ENCODE data around the gene ACKR3. TPM values are rescaled to one million over a fixed set of nuclear protein-coding genes. Genes with fewer than 3 reads are reported as not detected.
A peak's percentile ranks its signal among the peaks of the same experiment; 100 is the strongest.

ACKR3 gene
- total RNA-seq, 1 donor from 2014 or later, result 1.2 TPM

DNA sequence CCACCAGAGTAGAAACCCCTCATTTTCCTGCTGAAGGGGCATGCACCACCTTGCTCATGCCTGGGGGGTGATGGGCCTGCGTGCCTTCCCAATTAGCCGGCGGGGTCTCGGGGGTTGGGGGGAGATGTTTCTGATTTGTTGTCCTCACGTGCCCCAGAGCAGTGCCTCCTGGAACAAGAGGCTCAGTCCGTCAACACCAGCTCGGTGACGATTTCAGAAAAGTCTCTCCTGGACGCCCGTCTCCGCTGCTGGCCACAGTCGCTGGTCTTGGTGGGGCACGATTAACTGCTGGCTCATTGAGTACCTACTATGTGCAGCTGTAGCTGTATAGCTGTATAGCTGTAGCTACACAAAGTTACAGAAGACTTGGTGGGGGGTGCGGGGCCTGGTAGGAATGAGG lies 4.4 kb downstream of the ACKR3 start:
- H3K27ac Mint-ChIP-seq (ENCODE audit: unreplicated experiment), result no peak overlapping the region
- TF ChIP-seq, protein P1, sequence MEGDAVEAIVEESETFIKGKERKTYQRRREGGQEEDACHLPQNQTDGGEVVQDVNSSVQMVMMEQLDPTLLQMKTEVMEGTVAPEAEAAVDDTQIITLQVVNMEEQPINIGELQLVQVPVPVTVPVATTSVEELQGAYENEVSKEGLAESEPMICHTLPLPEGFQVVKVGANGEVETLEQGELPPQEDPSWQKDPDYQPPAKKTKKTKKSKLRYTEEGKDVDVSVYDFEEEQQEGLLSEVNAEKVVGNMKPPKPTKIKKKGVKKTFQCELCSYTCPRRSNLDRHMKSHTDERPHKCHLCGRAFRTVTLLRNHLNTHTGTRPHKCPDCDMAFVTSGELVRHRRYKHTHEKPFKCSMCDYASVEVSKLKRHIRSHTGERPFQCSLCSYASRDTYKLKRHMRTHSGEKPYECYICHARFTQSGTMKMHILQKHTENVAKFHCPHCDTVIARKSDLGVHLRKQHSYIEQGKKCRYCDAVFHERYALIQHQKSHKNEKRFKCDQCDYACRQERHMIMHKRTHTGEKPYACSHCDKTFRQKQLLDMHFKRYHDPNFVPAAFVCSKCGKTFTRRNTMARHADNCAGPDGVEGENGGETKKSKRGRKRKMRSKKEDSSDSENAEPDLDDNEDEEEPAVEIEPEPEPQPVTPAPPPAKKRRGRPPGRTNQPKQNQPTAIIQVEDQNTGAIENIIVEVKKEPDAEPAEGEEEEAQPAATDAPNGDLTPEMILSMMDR (IDR thresholded peaks at IDR 0.05; ENCODE audit: partially characterized antibody, unreplicated experiment), result no peak
- H3K4me3 Mint-ChIP-seq (ENCODE audit: unreplicated experiment), result no peak overlapping the region

DNA sequence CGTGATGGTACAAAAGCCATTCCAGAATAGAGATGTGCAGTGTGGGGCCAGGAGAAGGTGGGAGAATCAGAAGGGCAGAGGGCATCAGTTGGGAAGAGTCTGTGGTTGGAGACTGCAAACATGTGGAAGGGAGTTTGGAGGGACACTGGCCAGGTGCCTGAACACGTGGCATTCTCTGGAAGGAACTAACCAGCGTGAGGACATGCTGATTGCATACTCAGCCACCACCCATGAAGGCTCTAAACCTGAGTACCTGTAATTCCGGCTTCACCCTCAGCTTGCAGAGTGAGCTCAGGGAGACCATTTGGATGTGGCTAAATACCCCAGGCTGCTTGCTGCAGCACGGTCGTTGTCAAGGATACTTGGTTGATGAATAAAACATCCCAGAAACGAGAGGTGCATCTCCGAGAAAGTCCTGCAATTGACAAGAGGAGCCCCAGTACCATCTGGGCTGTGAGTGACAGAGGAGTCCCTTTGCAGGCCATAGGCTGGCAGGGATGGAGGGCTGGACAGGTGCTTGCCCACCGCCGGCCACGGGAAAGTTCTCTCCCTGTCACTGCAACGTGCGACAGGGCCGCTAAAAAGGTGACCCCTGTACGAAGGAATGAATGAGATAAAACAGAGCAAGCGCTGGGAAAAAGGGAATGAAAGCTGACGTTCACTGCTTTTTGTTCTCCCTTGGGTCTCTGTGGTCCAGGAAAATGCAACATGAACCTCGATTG lies 5.0 kb downstream of the ACKR3 start:
- H3K4me3 Mint-ChIP-seq (ENCODE audit: unreplicated experiment), result no peak overlapping the region
- H3K36me3 Mint-ChIP-seq (ENCODE audit: unreplicated experiment), result peaks cover 7% of the 10 kb centered on the region
- no peaks in the 10 kb centered on the region for H3K27me3 Mint-ChIP-seq (ENCODE audit: unreplicated experiment)
- TF ChIP-seq, protein P1 (IDR thresholded peaks at IDR 0.05; ENCODE audit: partially characterized antibody, unreplicated experiment), result no peak
- peaks cover 3% of the 10 kb centered on the region for H3K9me3 Mint-ChIP-seq (ENCODE audit: unreplicated experiment)
- DNase-seq, result no peak
- no peak overlapping the region for H3K27ac Mint-ChIP-seq (ENCODE audit: unreplicated experiment)
- peaks cover 40% of the 10 kb centered on the region for H3K4me1 Mint-ChIP-seq (ENCODE audit: low read depth, unreplicated experiment)

More for the DNA sequence above, 4.4 kb downstream of the ACKR3 start:
- H3K9me3 Mint-ChIP-seq (ENCODE audit: unreplicated experiment), result peaks cover 3% of the 10 kb centered on the region
- DNase-seq, result no peak
- peaks cover 7% of the 10 kb centered on the region for H3K36me3 Mint-ChIP-seq (ENCODE audit: unreplicated experiment)
- H3K27me3 Mint-ChIP-seq (ENCODE audit: unreplicated experiment), result no peaks in the 10 kb centered on the region
- H3K4me1 Mint-ChIP-seq (ENCODE audit: low read depth, unreplicated experiment), result peaks cover 43% of the 10 kb centered on the region

DNA sequence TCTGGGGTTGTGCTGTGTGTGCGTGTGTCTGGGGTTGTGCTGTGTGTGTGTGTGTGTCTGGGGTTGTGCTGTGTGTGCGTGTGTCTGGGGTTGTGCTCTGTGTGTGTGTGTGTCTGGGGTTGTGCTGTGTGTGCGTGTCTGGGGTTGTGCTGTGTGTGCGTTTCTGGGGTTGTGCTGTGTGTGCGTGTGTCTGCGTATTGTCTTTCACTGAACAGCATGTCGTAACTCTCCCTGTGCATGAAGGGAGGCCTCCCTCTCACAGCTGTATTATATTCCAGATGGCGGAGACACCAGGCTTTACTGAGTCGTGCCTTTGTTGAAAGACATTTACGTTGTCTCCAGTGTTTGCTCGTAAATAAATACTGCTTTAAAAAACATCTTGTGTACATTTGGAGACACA lies 5.9 kb downstream of the ACKR3 start:
- H3K4me1 Mint-ChIP-seq (ENCODE audit: low read depth, unreplicated experiment), result peaks cover 37% of the 10 kb centered on the region
- H3K36me3 Mint-ChIP-seq (ENCODE audit: unreplicated experiment), result peaks cover 9% of the 10 kb centered on the region
- no peak overlapping the region for H3K4me3 Mint-ChIP-seq (ENCODE audit: unreplicated experiment)
- peaks cover 3% of the 10 kb centered on the region for H3K9me3 Mint-ChIP-seq (ENCODE audit: unreplicated experiment)
- DNase-seq, result no peak
- TF ChIP-seq, protein P1 (IDR thresholded peaks at IDR 0.05; ENCODE audit: partially characterized antibody, unreplicated experiment), result no peak
- no peaks in the 10 kb centered on the region for H3K27me3 Mint-ChIP-seq (ENCODE audit: unreplicated experiment)
- H3K27ac Mint-ChIP-seq (ENCODE audit: unreplicated experiment), result peak overlapping the region; percentile 33

DNA sequence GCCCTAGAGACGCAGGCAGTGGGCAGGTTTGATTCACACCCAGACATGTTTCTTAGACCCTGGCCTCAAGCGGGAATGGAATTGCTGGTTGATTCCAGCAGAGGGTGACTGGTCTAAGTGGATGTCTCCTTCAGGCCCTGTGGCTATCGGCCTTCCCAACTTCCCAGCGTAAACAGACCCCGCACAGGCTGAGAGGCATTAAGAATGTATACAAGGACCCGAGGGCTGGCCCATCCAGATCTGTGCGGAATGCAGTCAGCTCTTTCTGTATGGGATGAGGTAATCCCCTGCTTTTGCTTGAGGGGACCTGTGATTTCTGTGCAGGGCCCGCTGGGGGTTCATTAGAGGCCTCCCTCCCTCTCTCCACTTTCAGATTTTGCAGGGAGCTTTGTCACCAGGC lies 6.5 kb downstream of the ACKR3 start:
- no peak for DNase-seq
- H3K27me3 Mint-ChIP-seq (ENCODE audit: unreplicated experiment), result no peaks in the 10 kb centered on the region
- H3K4me3 Mint-ChIP-seq (ENCODE audit: unreplicated experiment), result no peak overlapping the region
- TF ChIP-seq, protein P1 (IDR thresholded peaks at IDR 0.05; ENCODE audit: partially characterized antibody, unreplicated experiment), result no peak
- H3K9me3 Mint-ChIP-seq (ENCODE audit: unreplicated experiment), result peaks cover 3% of the 10 kb centered on the region
- H3K4me1 Mint-ChIP-seq (ENCODE audit: low read depth, unreplicated experiment), result peaks cover 34% of the 10 kb centered on the region
- peak overlapping the region; percentile 33 for H3K27ac Mint-ChIP-seq (ENCODE audit: unreplicated experiment)
- peaks cover 13% of the 10 kb centered on the region for H3K36me3 Mint-ChIP-seq (ENCODE audit: unreplicated experiment)

DNA sequence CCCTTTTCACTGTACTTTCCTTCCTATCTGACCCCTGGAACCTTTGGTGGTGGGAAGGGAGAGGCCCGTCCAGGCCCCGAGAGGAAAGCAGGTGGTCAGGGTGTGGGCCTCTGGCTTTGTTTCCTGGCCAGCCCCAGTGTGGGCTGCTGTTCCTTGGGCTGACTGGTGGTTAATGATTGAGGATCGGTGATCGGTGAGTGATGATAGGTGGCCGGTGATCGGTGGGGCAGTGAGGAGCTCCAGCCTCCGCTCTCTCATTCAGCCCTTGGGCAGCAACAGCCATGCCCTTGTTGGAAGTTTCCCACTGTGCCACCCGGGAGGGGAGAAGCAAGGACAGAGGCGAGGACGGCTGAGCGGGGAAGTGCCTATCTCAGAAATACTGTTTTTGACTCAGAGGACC lies 7.3 kb downstream of the ACKR3 start:
- Mint-ChIP-seq H3K36me3 (ENCODE audit: unreplicated experiment) (peaks cover 17% of the 10 kb centered on the region), H3K27me3 (ENCODE audit: unreplicated experiment) (no peaks in the 10 kb centered on the region), H3K27ac (ENCODE audit: unreplicated experiment) (peak overlapping the region; percentile 72)

More for the DNA sequence above, 7.3 kb downstream of the ACKR3 start:
- Mint-ChIP-seq H3K4me1 (ENCODE audit: low read depth, unreplicated experiment) (peaks cover 31% of the 10 kb centered on the region), H3K4me3 (ENCODE audit: unreplicated experiment) (no peak overlapping the region), H3K9me3 (ENCODE audit: unreplicated experiment) (peaks cover 3% of the 10 kb centered on the region)
- no peak for DNase-seq
- TF ChIP-seq, protein P1 (IDR thresholded peaks at IDR 0.05; ENCODE audit: partially characterized antibody, unreplicated experiment), result no peak

All from glutamatergic neuron (in vitro differentiated cells).